T-helper 1 cell treated with Interleukin-12 subunit alpha and Interleukin-12 subunit beta and Interleukin-4 antibody, amounts not matched to agents 30 ng/mL and 1 ng/mL, for 36 hours (primary cell): ENCODE results near the gene SYT17. TPM values are rescaled to one million over a fixed set of nuclear protein-coding genes. Genes with fewer than 3 reads are reported as not detected.

Source experiments
- intact Hi-C: fragments of 100-400 bp; cut with micrococcal nuclease; formaldehyde crosslinking; loops from one replicate; pipeline ENCODE4 v1.15.1; 2024
- total RNA-seq: library from RNA; stranded (reverse); gene quantifications from 2 replicates; pipeline ENCODE4 v1.2.3, GENCODE V29; 2022

The SYT17 gene
- total RNA-seq, 1 donor from 2014 or later = not detected

DNA sequence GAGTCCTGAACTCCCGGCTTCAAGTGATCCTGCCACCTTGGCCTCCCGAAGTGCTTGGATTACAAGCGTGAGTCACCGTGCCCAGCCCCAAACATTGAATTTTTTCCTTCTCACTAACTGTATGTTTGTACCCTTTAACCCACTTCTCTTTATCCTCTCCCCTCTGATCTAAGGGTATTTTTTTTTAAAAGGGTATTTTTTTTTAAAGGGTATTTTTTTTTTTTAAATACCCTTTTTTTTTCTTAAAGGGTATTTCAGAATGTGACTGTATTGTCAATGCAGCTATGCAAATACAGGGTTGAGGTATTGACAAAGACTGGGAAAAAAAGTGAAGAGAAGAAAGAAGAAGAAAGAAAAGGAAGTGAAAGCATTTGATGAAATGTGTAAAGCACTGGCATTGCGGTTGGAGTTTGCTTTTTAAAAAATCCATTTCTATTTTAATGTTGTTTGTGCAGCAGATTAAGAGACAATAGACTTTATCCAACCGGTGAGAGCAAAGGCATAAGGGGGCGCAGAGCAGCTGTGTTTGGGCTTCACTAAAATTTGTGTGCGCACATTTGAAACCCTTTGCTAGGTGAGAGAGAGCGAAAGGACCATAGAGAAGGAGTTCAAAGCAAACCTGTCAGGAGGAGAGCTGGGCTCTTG is 42.4 kb downstream of the SYT17 start:
- intact Hi-C loops = no loop called here

DNA sequence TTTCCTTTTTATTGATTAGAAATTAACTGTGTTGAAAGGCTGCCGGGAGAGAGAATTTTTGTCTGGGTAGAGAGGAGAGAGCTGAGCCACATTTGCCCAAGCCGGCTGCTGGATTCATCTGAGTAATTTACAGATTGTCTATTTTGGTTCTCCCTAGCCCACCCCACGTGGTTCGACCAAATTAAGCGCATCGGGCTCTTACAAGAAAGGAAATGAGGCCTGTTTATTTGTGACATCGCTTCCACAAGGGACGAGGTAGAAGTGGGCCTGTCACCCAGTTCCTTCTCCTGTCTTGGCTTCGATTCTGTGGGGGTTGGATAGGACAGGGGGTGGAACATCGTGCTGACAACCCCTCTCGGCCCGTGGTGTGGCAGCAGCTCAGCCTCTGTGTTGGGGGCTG is 42.9 kb downstream of the SYT17 start:
- intact Hi-C loops = no loop called here

- intact Hi-C loops = no loop called here
Observed at GRCh38 chr16:19212059-19212458, 44.0 kb downstream of the SYT17 start.

- intact Hi-C loops = no loop called here
Observed at GRCh38 chr16:19213885-19214284, 45.8 kb downstream of the SYT17 start.

GRCh38 chr16:19215705-19216104 is 47.7 kb downstream of the SYT17 start:
- intact Hi-C loops = no loop called here

DNA sequence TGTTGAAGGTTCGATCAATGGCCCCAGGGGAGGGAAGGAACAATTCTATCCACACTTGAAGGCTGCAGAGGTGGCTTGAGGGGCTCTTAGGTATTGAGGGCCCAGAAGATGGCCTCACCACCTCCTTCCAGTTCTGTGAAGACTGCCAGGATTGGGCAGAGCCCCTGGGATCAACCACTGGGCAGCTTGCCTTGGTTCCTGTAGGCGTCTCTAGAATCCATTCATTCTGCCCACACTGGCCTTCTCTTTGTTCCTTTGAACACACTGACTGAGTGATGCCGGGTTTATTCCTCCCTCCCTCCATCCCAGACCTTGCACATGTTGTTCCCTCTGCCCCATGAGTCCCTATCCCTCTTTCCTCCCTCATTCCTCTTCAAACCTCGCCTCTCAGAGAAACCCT is 50.5 kb downstream of the SYT17 start:
- intact Hi-C loops = no loop called here

DNA sequence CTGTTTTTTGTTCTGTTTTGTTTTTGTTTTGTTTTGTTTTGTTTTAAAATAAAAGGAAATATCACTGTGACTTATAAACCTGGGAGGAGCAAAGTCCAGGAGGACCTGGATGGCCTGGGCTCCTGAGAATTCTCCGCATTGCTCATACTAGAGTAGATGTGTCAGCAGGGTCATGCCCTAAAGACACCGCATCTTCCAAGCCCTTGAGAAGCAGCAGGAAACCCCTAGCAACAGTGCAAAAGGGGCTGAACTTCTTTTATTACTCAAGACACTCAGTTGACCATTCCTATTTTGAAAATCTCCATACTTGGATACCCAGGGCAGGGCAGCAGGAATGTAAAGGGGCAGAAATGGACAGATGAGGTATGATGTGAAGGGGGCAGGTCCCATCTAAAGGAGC is 51.8 kb downstream of the SYT17 start:
- intact Hi-C loops = loop anchor here (5.0 kb wide), 1 partner anchor 282 kb away; no protein-coding TSS in a partner anchor

GRCh38 chr16:19223235-19224170 is 55.5 kb downstream of the SYT17 start:
- intact Hi-C loops = loop anchor here (1.0 to 5.0 kb wide), 2 partner anchors 152 to 279 kb away; no protein-coding TSS in a partner anchor

GRCh38 chr16:19225651-19226050 is 57.6 kb downstream of the SYT17 start:
- intact Hi-C loops = no loop called here

GRCh38 chr16:19227643-19228042 is 59.6 kb downstream of the SYT17 start:
- intact Hi-C loops = no loop called here

DNA sequence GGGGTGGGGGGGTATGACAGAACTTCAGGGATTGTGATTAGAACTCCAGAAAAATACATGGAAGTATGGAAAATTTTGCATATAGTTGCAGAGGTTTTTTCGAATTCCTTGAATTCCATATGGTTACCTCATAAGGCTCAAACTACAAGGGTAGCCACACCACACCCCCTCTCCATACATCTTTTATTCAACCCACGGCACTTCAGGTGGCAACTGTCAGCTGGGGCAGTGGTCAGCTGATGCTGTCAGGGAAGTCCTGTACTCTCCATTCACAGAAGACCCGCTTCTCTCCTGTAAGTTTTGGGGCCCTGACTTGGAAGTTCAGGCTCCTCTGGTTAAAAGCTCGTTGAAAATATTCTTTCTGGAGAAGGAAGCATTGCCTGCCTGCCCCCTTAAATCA is 60.0 kb downstream of the SYT17 start:
- intact Hi-C loops = no loop called here

- intact Hi-C loops = no loop called here
Observed at GRCh38 chr16:19228575-19228974, 60.5 kb downstream of the SYT17 start.

- intact Hi-C loops = no loop called here
Observed at GRCh38 chr16:19230575-19230974, 62.5 kb downstream of the SYT17 start.

GRCh38 chr16:19231881-19232280 is 63.8 kb downstream of the SYT17 start:
- intact Hi-C loops = no loop called here

- intact Hi-C loops = no loop called here
Observed at GRCh38 chr16:19232988-19233387, 64.9 kb downstream of the SYT17 start.

DNA sequence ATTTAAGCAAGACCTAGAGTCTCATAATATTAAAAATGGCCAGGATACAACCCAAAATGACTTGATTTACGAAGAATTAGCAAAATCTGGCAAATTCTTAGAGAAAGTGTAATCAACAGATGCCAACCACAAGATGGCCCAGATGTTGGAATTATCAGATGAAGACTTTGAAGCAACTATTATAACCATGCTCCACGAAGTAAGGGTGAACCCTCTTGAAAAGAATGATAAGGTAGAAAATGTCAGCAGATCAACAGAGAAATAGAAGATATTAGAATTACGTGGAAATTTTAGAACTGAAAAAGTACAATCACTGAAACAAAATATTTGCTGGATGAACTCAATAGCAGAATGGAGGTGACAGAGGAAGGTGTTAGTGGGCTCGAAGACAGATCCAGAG is 67.4 kb downstream of the SYT17 start:
- intact Hi-C loops = no loop called here

DNA sequence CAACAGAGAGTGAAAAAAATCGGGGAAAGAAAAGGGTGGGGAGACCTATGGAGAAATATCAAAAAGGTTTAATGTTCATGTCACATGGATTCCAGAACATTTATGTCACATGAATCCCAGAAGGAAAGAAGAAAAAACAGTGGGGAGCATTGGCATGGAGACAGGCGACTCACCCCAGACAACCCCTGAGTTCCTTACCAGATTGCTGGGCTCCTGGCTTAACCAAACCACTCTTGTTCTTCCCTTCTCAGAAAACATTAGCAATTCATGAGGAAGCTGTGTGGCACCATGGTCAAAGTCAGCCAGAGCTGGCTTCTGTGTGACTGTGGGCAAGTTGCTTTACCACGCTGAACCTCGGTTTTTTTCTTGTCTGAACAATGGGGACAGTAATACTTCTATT is 67.8 kb downstream of the SYT17 start:
- intact Hi-C loops = no loop called here

- intact Hi-C loops = no loop called here
Observed at GRCh38 chr16:19236561-19237209, 68.6 kb downstream of the SYT17 start.

GRCh38 chr16:19238406-19238805 is 70.4 kb downstream of the SYT17 start:
- intact Hi-C loops = no loop called here

DNA sequence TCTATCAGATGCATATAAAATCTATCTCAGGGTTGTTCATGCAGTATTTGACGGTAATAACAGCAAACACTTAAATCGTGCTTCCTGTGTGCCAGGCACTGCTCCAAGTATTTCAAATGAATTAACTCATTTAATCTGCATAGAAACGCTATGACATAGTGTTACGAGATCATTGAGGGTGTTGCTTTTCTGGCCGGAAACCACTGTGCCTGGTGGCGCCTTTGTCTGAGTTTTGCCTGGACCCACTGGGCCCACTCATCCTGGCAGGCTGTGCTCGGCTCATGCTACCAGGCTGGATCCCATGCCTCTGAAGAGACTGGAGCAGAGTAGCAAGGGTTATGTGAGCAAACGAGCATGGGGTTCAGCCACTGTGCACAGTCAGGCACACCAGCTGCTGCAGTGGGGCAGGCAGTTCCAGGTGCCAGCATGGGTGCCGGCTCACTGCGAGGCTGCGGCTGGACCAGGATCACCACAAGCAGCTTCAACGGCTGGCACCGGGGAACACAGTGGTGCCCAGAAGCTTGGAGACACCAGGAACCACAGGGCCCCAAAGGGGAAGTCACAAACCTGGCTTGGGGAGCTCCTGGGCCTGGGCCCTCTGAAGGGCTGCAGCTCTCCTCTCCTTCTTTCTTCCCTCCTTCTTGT is 71.6 kb downstream of the SYT17 start:
- intact Hi-C loops = no loop called here

GRCh38 chr16:19240494-19240893 is 72.5 kb downstream of the SYT17 start:
- intact Hi-C loops = no loop called here

GRCh38 chr16:19241512-19241911 is 73.5 kb downstream of the SYT17 start:
- intact Hi-C loops = no loop called here
